ENCODE data around the gene PLCB1.
"Not testable (repeated sequence)": the region's sequence is repeated elsewhere in the genome, so short reads cannot be mapped to it uniquely, and the experiment has no call there.

PLCB1 gene

GRCh38 chr20:8370774-8371173 lies 238.7 kb downstream of the PLCB1 start:
- no peak for DNase-seq

- no peak for DNase-seq
Observed at GRCh38 chr20:8372824-8373380, 240.8 kb downstream of the PLCB1 start.

DNA sequence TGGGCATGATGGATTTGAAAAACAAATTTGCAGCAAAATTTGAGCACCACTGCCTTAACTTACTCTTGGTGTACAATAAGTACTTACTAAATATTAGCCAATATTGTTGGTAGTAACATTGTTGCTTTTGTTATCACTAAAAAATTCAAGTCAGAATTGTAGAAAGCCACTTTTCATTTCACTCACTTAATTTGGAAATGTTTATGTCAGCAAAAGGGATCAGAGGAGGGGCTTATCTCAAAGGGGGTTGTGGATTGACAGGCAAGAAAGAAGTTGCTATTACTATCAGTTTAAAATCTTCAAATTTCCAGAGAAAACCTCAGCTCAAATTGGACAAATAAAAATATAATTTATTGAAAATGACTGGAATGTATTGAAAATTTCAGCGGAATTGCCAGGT lies 241.5 kb downstream of the PLCB1 start:
- no peak for DNase-seq

- no peak for DNase-seq
Observed at GRCh38 chr20:8375898-8376297, 243.8 kb downstream of the PLCB1 start.

DNA sequence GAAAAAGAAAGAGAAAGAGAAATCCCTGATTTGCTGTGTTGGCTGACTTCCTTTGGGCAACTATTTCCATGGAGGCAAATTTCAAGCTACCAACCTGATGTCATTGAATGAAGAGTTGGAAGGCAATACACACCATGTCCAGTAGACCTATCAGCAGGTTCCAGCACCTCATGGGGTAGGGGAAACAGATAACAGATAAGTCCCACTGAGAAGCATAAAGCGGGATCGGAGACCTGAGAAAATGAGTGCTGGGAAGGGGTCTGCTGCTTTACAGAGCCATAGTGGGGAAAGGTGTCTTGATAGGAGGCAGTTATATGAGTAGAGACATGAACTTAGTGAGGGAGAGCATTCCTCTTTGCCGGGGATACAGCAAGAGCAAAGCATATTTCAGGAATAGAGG lies 244.9 kb downstream of the PLCB1 start:
- DNase-seq = no peak

DNA sequence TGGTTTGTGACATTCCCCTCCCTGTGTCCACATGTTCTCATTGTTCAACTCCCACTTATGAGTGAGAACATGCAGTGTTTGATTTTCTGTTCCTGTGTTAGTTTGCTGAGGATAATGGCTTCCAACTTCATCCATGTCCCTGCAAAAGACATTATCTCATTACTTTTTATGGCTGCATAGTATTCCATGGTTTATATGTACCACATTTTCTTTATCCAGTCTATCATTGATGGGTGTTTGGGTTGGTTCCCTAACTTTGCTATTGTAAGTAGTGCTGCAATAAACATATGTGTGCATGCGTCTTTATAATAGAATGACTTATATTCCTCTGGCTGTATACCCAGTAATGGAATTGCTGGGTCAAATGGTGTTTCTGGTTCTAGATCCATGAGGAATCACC lies 247.1 kb downstream of the PLCB1 start:
- not testable (repeated sequence) for DNase-seq

DNA sequence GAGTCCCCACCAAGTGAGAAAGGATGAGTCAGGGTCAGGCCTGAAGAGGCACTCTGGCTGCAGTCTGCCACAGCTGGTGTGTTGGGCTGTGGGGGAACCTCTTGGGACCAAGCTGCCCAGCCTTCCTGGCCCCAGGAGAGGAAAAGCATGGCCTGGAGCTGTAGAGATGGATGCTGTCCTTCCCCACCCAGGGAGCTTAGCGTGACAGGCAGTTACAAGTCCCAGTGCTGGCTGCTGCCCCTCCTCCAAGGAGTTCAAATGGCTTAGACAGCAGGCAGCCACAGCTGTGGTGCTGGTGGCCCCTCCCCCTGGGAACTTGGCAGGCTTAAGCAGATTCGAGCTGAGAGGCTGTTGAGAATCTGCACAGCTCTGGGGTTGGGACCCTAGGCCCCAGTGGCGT lies 253.2 kb downstream of the PLCB1 start:
- no peak for DNase-seq

DNA sequence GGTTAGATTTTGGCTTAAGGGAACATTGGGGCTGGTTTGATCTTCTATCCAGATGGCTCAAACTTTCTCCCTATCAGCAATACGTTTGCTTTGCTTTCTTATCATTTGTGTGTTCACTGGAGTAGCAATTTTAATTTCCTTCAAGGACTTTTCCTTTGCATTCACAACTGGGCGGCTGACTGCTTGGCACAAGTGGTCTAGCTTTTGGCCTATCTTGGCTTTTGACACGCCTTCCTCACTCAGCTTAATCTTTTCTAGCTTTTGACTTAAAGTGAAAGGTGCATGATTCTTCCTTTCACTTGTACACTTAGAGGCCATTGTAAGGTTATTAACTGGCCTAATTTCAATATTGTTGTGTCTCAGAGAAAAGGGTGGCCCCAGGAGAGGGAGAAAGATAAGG lies 254.9 kb downstream of the PLCB1 start:
- DNase-seq = no peak

GRCh38 chr20:8388141-8388540 lies 256.1 kb downstream of the PLCB1 start:
- no peak for DNase-seq

DNA sequence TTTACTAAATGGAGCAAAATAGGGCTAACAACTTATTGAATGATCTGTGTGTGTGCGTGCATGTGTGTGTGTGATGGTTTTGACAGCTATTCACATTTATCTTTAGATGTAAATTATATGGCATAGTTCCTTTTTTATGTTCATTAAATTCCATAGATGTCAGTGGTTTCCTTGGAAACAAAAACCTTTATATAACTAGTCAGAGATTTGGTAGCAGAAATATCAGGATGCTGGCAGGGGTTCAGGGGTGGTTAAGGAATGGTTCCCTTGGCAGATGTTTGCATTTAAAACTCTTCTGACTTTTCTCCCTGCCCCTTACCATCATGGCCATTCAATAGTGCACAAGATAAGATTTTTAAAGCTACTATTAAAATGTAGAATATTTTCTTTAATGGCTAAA lies 256.6 kb downstream of the PLCB1 start:
- no peak for DNase-seq

GRCh38 chr20:8389381-8390036 lies 257.4 kb downstream of the PLCB1 start:
- peak in 1 of 2 donors; percentile 41 for DNase-seq

DNA sequence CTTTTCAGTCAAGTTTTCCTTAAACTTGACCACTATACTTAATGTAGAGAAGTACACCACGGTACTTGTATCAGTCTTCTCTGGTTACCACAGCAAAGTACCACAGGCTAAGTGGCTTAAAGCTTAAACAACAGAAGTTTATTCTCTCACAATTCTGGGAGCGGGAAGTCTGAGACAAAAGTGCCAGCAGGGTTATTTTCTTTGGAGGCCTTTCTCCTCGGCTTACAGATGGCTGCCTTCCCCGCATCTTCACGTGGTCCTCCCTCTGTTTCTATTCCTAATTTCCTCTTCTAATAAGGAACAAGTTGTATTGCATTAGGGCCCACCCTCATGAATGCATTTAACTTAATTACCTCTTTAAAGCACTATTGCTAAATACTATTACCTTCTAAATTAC lies 258.0 kb downstream of the PLCB1 start:
- DNase-seq = no peak

DNA sequence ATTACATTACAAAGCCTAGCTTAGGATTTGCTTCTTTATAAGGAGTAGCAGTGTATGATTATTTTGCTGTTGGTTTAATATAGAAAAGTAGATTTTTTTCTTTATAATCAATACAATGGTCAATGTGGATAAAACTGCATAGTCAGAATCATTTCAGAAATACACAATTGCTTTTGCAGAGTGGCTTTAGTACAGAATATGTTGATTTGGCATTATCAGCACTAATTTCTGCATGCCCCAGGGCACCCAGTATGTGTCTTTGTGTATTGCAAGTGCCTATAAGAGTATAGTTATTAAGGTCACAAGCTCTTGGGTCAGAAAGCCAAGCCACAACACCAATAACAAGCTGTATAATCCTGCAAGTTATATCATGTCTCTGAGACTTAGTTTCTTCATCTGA lies 258.4 kb downstream of the PLCB1 start:
- DNase-seq = no peak

DNA sequence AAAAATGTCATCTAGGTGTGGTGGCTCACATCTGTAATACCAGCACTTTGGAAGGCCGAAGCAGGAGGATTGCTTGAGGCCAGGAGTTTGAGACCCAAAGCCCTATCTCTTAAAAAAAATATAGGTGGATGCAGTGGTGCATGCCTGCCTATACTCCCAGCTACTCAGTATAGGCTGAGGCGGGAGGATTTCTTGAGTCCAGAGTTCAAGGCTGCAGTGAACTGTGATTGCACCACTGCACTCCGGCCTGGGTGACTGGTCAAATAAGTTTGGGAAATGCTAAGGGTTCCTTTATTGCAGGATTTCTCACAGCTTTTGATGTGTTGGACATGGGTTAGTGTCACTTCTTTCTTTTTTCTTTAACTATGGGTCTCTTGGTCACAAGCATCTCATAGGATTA lies 261.3 kb downstream of the PLCB1 start:
- DNase-seq = no peak

GRCh38 chr20:8394308-8394945 lies 262.4 kb downstream of the PLCB1 start:
- no peak for DNase-seq

GRCh38 chr20:8395956-8396355 lies 263.9 kb downstream of the PLCB1 start:
- no peak for DNase-seq

- DNase-seq = no peak
Observed at GRCh38 chr20:8398263-8399051, 266.4 kb downstream of the PLCB1 start.

- no peak for DNase-seq
Observed at GRCh38 chr20:8399947-8400346, 267.9 kb downstream of the PLCB1 start.

DNA sequence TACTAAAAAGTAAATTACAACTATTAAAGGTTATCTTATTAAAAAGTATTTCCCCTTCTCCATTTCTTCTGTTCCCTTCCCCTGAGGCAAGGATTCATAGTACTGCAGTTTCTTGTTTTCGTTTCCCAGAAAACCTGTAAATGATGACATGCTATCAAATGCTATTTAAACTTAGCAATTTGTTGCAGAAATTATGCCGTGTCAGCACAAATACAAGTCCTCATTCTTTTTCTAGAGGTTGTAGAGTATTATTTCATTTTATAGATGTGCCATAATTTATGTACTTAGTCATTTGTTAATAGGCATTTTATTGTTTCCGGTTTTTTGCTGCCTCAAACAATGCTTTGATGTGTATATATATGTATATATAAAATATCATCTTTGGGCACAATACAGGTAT lies 268.4 kb downstream of the PLCB1 start:
- DNase-seq = no peak

DNA sequence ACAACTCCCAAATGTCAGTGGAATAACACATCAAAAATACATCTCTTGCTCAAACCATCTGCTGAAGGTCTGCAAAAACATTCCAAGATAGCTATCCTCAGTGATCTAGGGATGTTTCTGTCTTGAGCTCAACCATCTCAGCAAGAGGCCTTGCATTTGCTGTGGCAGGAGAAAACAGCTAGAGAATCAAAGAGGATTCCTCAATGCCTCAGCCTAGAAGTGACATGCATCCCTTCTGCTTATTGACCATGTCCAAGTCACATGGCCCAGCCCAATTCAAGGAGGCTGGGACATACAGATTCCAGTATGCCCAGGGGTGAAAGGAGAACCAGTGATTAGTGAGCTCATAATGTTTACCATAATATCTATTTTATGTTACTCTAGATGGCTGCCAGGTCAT lies 269.5 kb downstream of the PLCB1 start:
- DNase-seq = no peak

DNA sequence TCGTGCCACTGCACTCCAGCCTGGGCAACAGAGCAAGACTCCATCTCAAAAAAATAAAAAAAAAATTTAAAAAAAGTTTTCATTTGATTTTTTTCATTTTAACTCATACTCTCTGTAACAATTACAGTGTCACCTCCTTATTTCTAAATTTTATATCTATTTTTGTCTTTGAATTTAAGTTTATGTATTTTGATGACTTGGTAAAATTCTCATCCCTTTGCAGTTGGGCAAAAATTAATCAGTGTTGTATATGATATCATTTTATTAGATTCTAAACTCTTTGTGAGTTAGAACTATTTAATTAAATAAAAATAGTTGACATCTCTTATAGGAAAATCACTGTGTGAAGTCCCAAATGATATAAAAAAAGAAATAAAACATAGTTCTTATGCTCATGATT lies 270.7 kb downstream of the PLCB1 start:
- DNase-seq = no peak

DNA sequence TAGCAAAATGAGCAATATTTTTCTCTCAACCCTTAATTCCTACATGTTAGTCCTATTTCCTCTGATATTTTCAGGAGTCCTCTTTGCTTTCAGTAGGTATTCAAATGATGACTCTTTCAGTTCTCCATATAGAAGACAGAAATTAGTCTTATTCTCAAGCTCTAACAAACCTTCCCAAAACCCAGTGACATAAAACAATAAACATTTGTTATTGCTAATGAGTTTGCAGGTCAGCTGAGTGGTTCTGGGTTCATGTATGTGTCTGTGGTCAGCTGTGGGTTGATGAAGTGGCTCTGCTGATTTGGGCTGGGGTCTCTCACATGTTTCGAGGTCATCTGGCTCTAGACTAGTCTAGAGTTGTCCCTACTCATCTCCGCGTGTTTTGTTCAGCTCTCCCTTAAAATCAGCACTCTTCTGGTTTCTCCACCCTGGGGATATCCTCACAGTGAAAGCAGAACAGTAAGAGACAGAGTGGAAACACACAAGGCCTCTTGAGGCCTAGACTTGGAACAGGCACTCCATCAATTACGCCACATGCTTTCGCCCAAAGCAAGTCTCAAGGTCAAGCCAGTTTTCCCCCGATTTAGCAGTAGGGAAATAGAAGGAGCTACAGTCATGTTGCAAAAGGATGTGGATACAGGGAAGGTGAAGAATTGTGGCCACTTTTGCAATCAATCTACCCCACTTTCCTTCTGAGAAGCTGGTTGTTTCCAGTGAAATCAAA lies 273.0 kb downstream of the PLCB1 start:
- DNase-seq = no peak

GRCh38 chr20:8406391-8406790 lies 274.3 kb downstream of the PLCB1 start:
- DNase-seq = no peak
